Measurements from ENCODE around the gene MGAT4D. TPM values are rescaled to one million over a fixed set of nuclear protein-coding genes. Genes with fewer than 3 reads are reported as not detected.

MGAT4D gene
- total and polyA plus RNA-seq, 4 donors: not detected

DNA sequence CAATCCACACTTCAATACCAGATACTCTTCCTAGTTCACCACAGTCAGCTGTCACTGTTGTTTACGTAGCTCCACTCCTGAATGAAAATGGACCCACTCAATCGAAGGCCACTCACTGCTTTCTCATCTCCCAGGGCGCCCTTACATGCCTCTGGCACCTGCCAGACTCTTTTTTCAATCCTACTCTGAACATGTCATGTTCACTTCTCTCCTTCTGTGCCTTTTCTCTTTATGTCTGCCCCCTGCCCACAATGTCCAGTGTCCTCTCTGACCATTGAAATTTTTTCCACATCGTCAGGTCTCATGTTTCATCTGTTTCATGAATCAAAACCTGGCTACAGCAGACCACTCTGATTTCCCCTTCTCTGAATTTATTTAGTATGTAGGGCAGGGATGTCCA, 1.3 kb upstream of the MGAT4D start:
- intact Hi-C loops (cut with DNase I): no loop called here
- ATAC-seq (ENCODE audit: low FRiP score) (no peak), DNase-seq (no peak)
- WGBS, 2 donors: 86 to 87% methylated on average over 4 of the region's 4 CpGs
- Histone ChIP-seq H3K36me3 (ENCODE audit: control insufficient read depth in 1 of 2, insufficient read depth in 2 of 2, low read length in 1 of 2) (no peaks in the 10 kb centered on the region), H3K27ac (ENCODE audit: low read depth in 1 of 2, low read length in 2 of 2) (no peak overlapping the region), H3K27me3 (ENCODE audit: control insufficient read depth in 1 of 2, insufficient read depth in 2 of 2, low read length in 1 of 2) (peaks cover 0 to 2% of the 10 kb centered on the region in 2 donors), H3K4me1 (ENCODE audit: control insufficient read depth in 1 of 2, insufficient read depth in 2 of 2, low read length in 2 of 2) (no peaks in the 10 kb centered on the region), H3K9me3 (ENCODE audit: control insufficient read depth, low read length) (peaks cover 1% of the 10 kb centered on the region), H3K4me3 (ENCODE audit: low read length in 2 of 2) (no peak overlapping the region)

DNA sequence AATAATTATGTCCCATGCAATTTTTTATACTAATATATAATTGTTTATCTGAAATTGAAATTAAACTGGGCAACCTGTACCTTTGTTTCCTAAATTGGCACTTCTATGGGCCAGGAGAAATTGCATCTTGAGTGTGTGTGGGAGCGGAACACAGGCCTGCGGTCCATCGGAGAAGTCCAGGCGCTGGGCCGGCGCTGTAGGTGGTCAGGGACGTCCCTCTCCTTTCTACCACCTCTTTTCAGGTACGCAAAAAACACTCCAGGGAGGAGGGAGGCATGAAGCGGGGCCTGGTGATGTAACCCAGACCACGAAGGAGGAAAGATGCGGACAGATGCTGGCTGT, 717 bp downstream of the MGAT4D start:
- Histone ChIP-seq H3K4me1 (ENCODE audit: control insufficient read depth in 1 of 2, insufficient read depth in 2 of 2, low read length in 2 of 2) (no peaks in the 10 kb centered on the region), H3K36me3 (ENCODE audit: control insufficient read depth in 1 of 2, insufficient read depth in 2 of 2, low read length in 1 of 2) (no peaks in the 10 kb centered on the region), H3K9me3 (ENCODE audit: control insufficient read depth, low read length) (peaks cover 1% of the 10 kb centered on the region), H3K4me3 (ENCODE audit: low read length in 2 of 2) (no peak overlapping the region), H3K27ac (ENCODE audit: low read depth in 1 of 2, low read length in 2 of 2) (no peak overlapping the region), H3K27me3 (ENCODE audit: control insufficient read depth in 1 of 2, insufficient read depth in 2 of 2, low read length in 1 of 2) (peaks cover 0 to 2% of the 10 kb centered on the region in 2 donors)
- 87 to 94% methylated on average over 11 of the region's 11 CpGs for WGBS, 2 donors
- intact Hi-C loops (cut with DNase I): no loop called here
- no peak for ATAC-seq (ENCODE audit: low FRiP score)
- DNase-seq: no peak

DNA sequence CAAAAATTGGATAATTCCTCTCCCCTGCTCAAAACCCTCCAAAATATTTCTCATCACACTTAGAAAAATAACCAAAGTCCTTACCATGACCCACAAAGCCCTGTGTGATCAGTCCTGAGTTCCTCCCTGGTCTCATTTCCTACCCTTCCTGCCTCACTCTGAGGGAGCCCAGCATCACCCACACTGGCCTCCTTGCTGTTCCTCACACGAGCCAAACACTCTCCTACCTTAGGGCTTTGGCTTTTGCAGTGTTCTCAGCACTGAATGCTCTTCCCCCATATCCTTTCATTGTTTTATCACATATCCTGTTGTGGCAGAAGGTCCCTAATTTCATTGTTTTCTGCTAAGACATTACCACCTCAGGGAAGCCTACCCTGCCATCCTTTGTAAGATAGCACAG, 12.2 kb downstream of the MGAT4D start:
- ATAC-seq (ENCODE audit: low FRiP score) (no peak), DNase-seq (no peak)
- Histone ChIP-seq H3K27me3 (ENCODE audit: control insufficient read depth in 1 of 2, insufficient read depth in 2 of 2, low read length in 1 of 2) (no peaks in the 10 kb centered on the region), H3K27ac (ENCODE audit: low read depth in 1 of 2, low read length in 2 of 2) (no peak overlapping the region), H3K9me3 (ENCODE audit: control insufficient read depth, low read length) (no peaks in the 10 kb centered on the region), H3K4me3 (ENCODE audit: low read length in 2 of 2) (no peak overlapping the region), H3K36me3 (ENCODE audit: control insufficient read depth in 1 of 2, insufficient read depth in 2 of 2, low read length in 1 of 2) (no peaks in the 10 kb centered on the region), H3K4me1 (ENCODE audit: control insufficient read depth in 1 of 2, insufficient read depth in 2 of 2, low read length in 2 of 2) (no peaks in the 10 kb centered on the region)
- WGBS, 2 donors: 29 to 59% methylated on average over 1 of the region's 1 CpG
- intact Hi-C loops (cut with DNase I): no loop called here

DNA sequence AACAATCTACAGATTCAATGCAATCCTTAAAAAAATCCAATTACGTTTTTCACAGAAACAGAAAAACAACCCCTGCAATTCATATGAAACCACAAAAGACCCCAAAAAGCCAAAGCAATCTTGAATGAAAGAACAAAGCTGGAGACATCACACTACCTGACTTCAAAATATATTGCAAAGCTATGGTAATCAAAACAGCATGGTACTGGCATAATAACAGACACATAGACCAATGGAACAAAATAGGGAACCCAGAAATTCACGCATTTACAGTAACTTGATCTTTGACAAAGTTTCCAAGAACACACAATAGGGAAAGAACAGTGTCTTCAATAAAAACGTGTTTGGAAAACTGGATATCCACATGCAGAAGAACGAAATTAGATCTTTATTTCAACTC, 14.6 kb downstream of the MGAT4D start:
- no peaks in the 10 kb centered on the region for H3K36me3 ChIP-seq (ENCODE audit: control insufficient read depth in 1 of 2, insufficient read depth in 2 of 2, low read length in 1 of 2)
- H3K27ac ChIP-seq (ENCODE audit: low read depth in 1 of 2, low read length in 2 of 2): no peak overlapping the region
- H3K4me3 ChIP-seq (ENCODE audit: low read length in 2 of 2): no peak overlapping the region
- intact Hi-C loops (cut with DNase I): no loop called here
- no peaks in the 10 kb centered on the region for H3K4me1 ChIP-seq (ENCODE audit: control insufficient read depth in 1 of 2, insufficient read depth in 2 of 2, low read length in 2 of 2)
- ATAC-seq (ENCODE audit: low FRiP score): no peak
- H3K27me3 ChIP-seq (ENCODE audit: control insufficient read depth in 1 of 2, insufficient read depth in 2 of 2, low read length in 1 of 2): no peaks in the 10 kb centered on the region
- no peaks in the 10 kb centered on the region for H3K9me3 ChIP-seq (ENCODE audit: control insufficient read depth, low read length)
- 87 to 88% methylated on average over 4 of the region's 4 CpGs for WGBS, 2 donors
- no peak for DNase-seq

DNA sequence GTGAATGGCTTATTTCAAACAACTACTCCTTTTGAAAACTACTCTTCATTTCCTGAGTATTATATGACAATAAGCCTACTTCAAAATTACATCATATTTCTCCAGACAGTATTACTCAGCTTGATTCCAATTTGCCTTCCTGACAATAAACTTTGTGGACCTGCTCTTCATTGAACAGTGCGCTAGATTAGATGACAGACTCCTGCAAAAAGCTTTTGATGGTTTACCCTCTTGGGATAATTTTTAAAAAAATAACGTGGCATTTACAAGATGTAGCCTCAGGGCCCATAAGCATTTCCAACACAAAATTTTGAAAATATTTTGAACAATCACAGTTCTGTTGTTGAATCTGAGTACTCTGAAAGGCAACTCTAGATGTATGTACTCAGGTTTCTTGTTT, 25.9 kb downstream of the MGAT4D start:
- no peaks in the 10 kb centered on the region for H3K36me3 ChIP-seq (ENCODE audit: control insufficient read depth in 1 of 2, insufficient read depth in 2 of 2, low read length in 1 of 2)
- H3K4me1 ChIP-seq (ENCODE audit: control insufficient read depth in 1 of 2, insufficient read depth in 2 of 2, low read length in 2 of 2): no peaks in the 10 kb centered on the region
- peaks cover 0 to 1% of the 10 kb centered on the region in 2 donors for H3K27me3 ChIP-seq (ENCODE audit: control insufficient read depth in 1 of 2, insufficient read depth in 2 of 2, low read length in 1 of 2)
- no peak for DNase-seq
- 61 to 68% methylated on average over 2 of the region's 2 CpGs for WGBS, 2 donors
- no peak overlapping the region for H3K4me3 ChIP-seq (ENCODE audit: low read length in 2 of 2)
- intact Hi-C loops (cut with DNase I): no loop called here
- no peaks in the 10 kb centered on the region for H3K9me3 ChIP-seq (ENCODE audit: control insufficient read depth, low read length)
- H3K27ac ChIP-seq (ENCODE audit: low read depth in 1 of 2, low read length in 2 of 2): no peak overlapping the region
- ATAC-seq (ENCODE audit: low FRiP score): no peak

DNA sequence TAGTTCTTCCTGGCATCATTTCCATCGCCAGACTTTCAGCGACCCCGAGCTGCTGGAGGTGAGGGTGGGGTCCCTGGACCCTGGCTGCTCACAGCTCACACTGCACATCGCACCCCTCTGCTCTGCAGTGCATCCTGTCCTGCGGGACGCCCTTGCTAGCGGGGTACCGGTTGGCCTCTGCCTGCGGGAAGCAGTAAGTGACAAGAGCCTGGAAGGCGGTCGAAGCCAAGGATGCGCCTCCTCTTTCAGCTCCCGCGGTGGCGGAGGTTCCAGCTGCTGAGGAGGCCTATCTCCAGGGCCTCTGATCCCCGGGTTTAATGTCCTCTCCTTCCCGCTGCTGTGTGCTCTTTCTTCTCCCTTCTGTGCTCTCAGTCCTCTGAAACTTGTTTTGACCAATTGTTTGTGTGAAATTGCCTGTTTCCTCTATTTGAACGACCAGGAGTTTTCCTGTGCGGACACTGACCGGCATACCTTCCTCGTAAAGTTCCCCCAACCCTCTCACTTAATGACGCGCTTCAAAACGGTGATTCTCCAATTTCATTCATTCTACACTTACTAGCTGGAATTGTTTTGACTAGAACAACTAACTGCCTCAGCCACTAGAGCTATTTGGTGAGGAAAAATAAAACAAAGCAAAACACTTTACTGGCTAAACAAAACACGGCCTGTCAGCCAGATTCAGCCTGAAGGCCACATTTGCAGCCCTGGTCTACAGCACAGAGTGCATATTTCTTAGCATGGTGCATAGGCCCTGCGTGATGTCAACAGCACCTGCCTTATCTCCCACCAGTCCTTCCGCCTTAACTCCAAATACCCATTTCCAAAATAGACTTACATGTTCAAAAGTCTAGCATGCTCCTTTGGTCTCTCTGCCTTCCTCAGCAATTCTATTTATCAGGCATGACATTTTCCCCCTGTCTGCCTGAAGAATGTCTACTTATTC, 28.0 kb downstream of the MGAT4D start:
- Histone ChIP-seq H3K36me3 (ENCODE audit: control insufficient read depth in 1 of 2, insufficient read depth in 2 of 2, low read length in 1 of 2) (no peaks in the 10 kb centered on the region), H3K27ac (ENCODE audit: low read depth in 1 of 2, low read length in 2 of 2) (no peak overlapping the region), H3K4me3 (ENCODE audit: low read length in 2 of 2) (no peak overlapping the region), H3K9me3 (ENCODE audit: control insufficient read depth, low read length) (no peaks in the 10 kb centered on the region), H3K27me3 (ENCODE audit: control insufficient read depth in 1 of 2, insufficient read depth in 2 of 2, low read length in 1 of 2) (peaks cover 0 to 1% of the 10 kb centered on the region in 2 donors), H3K4me1 (ENCODE audit: control insufficient read depth in 1 of 2, insufficient read depth in 2 of 2, low read length in 2 of 2) (no peaks in the 10 kb centered on the region)
- DNase-seq (peak; percentile 30 to 55), ATAC-seq (ENCODE audit: low FRiP score) (peak; percentile 29)
- intact Hi-C loops (cut with DNase I): no loop called here
- WGBS, 2 donors: 47 to 56% methylated on average over 27 of the region's 27 CpGs

GRCh38 chr4:140466146-140466545, 31.9 kb downstream of the MGAT4D start:
- no peak overlapping the region for H3K27ac ChIP-seq (ENCODE audit: low read depth in 1 of 2, low read length in 2 of 2)
- ATAC-seq (ENCODE audit: low FRiP score) (no peak), DNase-seq (no peak)
- intact Hi-C loops (cut with DNase I): no loop called here
- no peaks in the 10 kb centered on the region for H3K36me3 ChIP-seq (ENCODE audit: control insufficient read depth in 1 of 2, insufficient read depth in 2 of 2, low read length in 1 of 2)
- H3K27me3 ChIP-seq (ENCODE audit: control insufficient read depth in 1 of 2, insufficient read depth in 2 of 2, low read length in 1 of 2): peaks cover 0 to 1% of the 10 kb centered on the region in 2 donors
- H3K9me3 ChIP-seq (ENCODE audit: control insufficient read depth, low read length): no peaks in the 10 kb centered on the region
- 40 to 50% methylated on average over 1 of the region's 1 CpG for WGBS, 2 donors
- no peak overlapping the region for H3K4me3 ChIP-seq (ENCODE audit: low read length in 2 of 2)
- H3K4me1 ChIP-seq (ENCODE audit: control insufficient read depth in 1 of 2, insufficient read depth in 2 of 2, low read length in 2 of 2): no peaks in the 10 kb centered on the region

DNA sequence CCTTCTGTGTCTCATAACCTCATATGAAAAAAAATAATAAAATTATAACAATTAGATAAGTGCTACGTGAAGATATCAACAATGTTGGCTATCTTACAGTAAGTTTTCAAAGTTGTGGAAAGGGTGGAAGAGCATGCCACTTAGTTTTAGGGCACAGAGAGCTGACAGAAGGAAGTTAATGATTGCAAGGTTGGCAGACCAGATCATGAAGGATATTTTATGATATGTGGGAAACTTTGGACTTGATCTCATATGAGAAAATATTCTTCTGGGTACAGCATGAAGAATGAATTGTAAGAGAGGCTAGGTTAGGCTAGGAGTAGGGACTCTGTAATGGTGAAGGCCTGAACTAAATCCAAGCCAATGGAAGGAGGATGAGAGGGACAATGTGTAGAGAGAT, 34.5 kb downstream of the MGAT4D start:
- 53 to 60% methylated on average over 1 of the region's 1 CpG for WGBS, 2 donors
- H3K36me3 ChIP-seq (ENCODE audit: control insufficient read depth in 1 of 2, insufficient read depth in 2 of 2, low read length in 1 of 2): no peaks in the 10 kb centered on the region
- no peaks in the 10 kb centered on the region for H3K27me3 ChIP-seq (ENCODE audit: control insufficient read depth in 1 of 2, insufficient read depth in 2 of 2, low read length in 1 of 2)
- no peak overlapping the region for H3K27ac ChIP-seq (ENCODE audit: low read depth in 1 of 2, low read length in 2 of 2)
- intact Hi-C loops (cut with DNase I): no loop called here
- DNase-seq: no peak
- no peaks in the 10 kb centered on the region for H3K9me3 ChIP-seq (ENCODE audit: control insufficient read depth, low read length)
- no peak for ATAC-seq (ENCODE audit: low FRiP score)
- H3K4me3 ChIP-seq (ENCODE audit: low read length in 2 of 2): no peak overlapping the region
- H3K4me1 ChIP-seq (ENCODE audit: control insufficient read depth in 1 of 2, insufficient read depth in 2 of 2, low read length in 2 of 2): no peaks in the 10 kb centered on the region

DNA sequence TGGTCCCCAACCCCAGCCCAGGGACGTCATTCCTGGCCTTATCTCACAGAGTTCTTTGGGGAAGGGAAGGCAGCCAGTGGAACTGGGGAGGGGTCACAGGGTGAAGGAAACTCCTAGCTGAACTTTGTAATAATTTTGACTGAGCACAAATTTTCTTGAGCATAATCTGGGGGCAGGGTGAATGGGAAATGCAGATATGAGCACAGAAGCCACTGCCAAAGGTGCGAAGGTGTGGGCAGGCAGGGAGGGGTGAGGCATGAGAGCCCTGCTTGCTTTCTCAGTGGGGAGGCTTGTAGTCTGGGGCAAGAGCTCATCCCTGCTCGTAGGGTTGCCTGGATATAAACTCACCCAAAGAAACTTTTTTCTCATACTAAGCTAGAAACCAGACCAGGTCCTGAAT, 34.9 kb downstream of the MGAT4D start:
- Histone ChIP-seq H3K36me3 (ENCODE audit: control insufficient read depth in 1 of 2, insufficient read depth in 2 of 2, low read length in 1 of 2) (no peaks in the 10 kb centered on the region), H3K27me3 (ENCODE audit: control insufficient read depth in 1 of 2, insufficient read depth in 2 of 2, low read length in 1 of 2) (no peaks in the 10 kb centered on the region), H3K4me3 (ENCODE audit: low read length in 2 of 2) (no peak overlapping the region), H3K27ac (ENCODE audit: low read depth in 1 of 2, low read length in 2 of 2) (no peak overlapping the region), H3K4me1 (ENCODE audit: control insufficient read depth in 1 of 2, insufficient read depth in 2 of 2, low read length in 2 of 2) (no peaks in the 10 kb centered on the region), H3K9me3 (ENCODE audit: control insufficient read depth, low read length) (no peaks in the 10 kb centered on the region)
- WGBS, 2 donors: 60 to 62% methylated on average over 3 of the region's 3 CpGs
- intact Hi-C loops (cut with DNase I): no loop called here
- DNase-seq: no peak
- no peak for ATAC-seq (ENCODE audit: low FRiP score)
